Right atrium auricular region (tissue), 2 donors: ENCODE measurements around the gene GARNL3. TPM values are rescaled to one million over a fixed set of nuclear protein-coding genes. Genes with fewer than 3 reads are reported as not detected.

Source experiments
- DNase-seq: peaks from one replicate; pipeline ENCODE4 v3.0.0-alpha.2; 2019; ENCODE audit warnings: low spot score
- H3K27ac ChIP-seq, 2 donors: fragments of 200-600 bp; sonication (generic); 1 replicate in 1 of 2; 2 replicates in 1 of 2; pipeline ENCODE4 v1.5.1; 2016 to 2019
- H3K27me3 ChIP-seq, 2 donors: fragments of 200-600 bp; sonication (generic); one replicate each; pipeline versions ENCODE4 v1.5.1 to v1.6.0; 2017 to 2019
- H3K36me3 ChIP-seq: fragments of 200-600 bp; sonication (generic); one replicate; pipeline ENCODE4 v1.5.1; 2016
- H3K4me1 ChIP-seq, 2 donors: fragments of 200-600 bp; sonication (generic); one replicate each; pipeline versions ENCODE4 v1.5.1 to v1.6.0; 2017 to 2019
- H3K4me3 ChIP-seq, 2 donors: fragments of 200-600 bp; sonication (generic); 1 replicate in 1 of 2; 2 replicates in 1 of 2; pipeline ENCODE4 v1.5.1; 2017 to 2019; ENCODE audit warnings: mild to moderate bottlenecking in 1 of 2, moderate library complexity in 1 of 2
- H3K9me3 ChIP-seq, 2 donors: fragments of 200-600 bp; sonication (generic); one replicate each; pipeline ENCODE4 v1.5.1; 2019
- total RNA-seq, 2 donors: library from RNA; depleted of rRNA; stranded (reverse); fragments of >200 nt; gene quantifications; one replicate each; pipeline ENCODE4 v1.1.0, GENCODE V29; 2016
- TF ChIP-seq, protein P1 (sequence below), 2 donors: fragments of 200-600 bp; sonication (generic); IDR thresholded peaks; one replicate each; pipeline ENCODE4 v1.5.1; 2019; ENCODE audit warnings: antibody characterized with exemption in 2 of 2

The GARNL3 gene
- total RNA-seq, 2 donors from 2014 or later = 8.9 to 17.7 TPM

DNA sequence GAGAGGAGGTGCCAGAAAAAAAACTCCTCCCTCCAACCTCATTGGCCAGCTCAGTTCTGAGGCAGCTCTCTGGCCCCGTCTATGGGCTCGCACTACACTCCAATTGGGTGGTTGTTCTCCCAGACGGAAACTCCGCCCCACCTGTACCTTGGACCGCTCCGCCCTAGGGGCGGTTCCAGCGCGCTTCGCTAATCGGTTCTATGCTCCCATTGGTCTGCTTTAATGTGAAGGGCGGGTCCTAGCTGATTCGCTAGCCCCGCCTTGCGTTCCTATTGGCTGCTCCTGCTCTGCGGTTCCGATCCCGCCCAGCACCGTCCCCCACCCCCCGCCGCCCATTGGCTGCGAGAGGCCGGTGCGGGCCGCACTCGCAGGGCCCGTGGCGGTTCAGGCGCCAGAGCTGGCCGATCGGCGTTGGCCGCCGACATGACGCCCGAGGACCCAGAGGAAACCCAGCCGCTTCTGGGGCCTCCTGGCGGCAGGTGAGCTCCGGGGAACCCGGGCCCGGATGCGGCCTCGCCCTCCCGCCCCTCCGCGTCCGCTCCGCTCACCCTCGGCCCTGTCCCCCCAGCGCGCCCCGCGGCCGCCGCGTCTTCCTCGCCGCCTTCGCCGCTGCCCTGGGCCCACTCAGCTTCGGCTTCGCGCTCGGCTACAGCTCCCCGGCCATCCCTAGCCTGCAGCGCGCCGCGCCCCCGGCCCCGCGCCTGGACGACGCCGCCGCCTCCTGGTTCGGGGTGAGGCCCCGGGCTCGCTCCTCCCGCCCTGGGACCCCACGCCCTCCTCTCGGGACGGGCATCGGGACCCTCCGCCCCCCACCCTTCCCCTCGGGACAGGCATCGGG is 132.5 kb downstream of the GARNL3 start, which contains the start of gene SLC2A8:
SLC2A8 (plus strand) TSS at position 362 of the 838 bp plus-strand sequence; CDS start at position 424, 62 bp downstream.
- Histone ChIP-seq H3K36me3 (no peaks in the 10 kb centered on the region), H3K4me1 (peaks cover 0 to 22% of the 10 kb centered on the region in 2 donors), H3K27me3 (no peaks in the 10 kb centered on the region), H3K27ac (peak within 1 kb of the TSS; percentile 88 to 89), H3K9me3 (no peaks in the 10 kb centered on the region), H3K4me3 (peak within 1 kb of the TSS; percentile 66 to 96)
- TF ChIP-seq, protein P1, sequence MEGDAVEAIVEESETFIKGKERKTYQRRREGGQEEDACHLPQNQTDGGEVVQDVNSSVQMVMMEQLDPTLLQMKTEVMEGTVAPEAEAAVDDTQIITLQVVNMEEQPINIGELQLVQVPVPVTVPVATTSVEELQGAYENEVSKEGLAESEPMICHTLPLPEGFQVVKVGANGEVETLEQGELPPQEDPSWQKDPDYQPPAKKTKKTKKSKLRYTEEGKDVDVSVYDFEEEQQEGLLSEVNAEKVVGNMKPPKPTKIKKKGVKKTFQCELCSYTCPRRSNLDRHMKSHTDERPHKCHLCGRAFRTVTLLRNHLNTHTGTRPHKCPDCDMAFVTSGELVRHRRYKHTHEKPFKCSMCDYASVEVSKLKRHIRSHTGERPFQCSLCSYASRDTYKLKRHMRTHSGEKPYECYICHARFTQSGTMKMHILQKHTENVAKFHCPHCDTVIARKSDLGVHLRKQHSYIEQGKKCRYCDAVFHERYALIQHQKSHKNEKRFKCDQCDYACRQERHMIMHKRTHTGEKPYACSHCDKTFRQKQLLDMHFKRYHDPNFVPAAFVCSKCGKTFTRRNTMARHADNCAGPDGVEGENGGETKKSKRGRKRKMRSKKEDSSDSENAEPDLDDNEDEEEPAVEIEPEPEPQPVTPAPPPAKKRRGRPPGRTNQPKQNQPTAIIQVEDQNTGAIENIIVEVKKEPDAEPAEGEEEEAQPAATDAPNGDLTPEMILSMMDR (IDR thresholded peaks at IDR 0.05) = peak in 1 of 2 donors; percentile 35
- DNase-seq = peak; percentile 99

DNA sequence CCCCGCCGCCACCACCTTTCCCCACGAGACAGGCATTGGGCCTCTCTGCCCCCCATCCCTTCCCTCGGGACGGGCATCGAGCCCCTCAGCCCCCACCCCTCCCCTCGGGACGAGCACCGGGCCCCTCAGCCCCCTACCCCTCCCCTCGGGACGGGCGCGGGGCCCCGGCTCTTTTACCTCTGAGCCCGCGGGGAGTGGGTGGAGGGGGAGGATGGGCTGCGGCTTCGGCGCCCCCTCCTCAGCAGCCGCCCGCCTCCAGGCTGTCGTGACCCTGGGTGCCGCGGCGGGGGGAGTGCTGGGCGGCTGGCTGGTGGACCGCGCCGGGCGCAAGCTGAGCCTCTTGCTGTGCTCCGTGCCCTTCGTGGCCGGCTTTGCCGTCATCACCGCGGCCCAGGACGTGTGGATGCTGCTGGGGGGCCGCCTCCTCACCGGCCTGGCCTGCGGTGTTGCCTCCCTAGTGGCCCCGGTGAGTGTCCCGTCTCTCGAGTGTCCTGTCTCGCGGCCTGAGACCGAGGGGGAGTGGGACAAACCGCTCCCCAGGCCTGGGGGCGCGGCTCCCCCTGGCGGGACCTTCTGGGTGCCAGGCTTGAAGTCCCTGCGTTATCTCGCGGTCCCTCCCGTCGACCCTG is 133.2 kb downstream of the GARNL3 start:
- Histone ChIP-seq H3K36me3 (no peaks in the 10 kb centered on the region), H3K4me1 (peaks cover 0 to 22% of the 10 kb centered on the region in 2 donors), H3K27ac (peak overlapping the region; percentile 88 to 89), H3K9me3 (no peaks in the 10 kb centered on the region), H3K4me3 (peak overlapping the region; percentile 66 to 96), H3K27me3 (no peaks in the 10 kb centered on the region)
- DNase-seq = peak; percentile 61
- TF ChIP-seq, protein P1 (IDR thresholded peaks at IDR 0.05) = peak in 1 of 2 donors; percentile 70

DNA sequence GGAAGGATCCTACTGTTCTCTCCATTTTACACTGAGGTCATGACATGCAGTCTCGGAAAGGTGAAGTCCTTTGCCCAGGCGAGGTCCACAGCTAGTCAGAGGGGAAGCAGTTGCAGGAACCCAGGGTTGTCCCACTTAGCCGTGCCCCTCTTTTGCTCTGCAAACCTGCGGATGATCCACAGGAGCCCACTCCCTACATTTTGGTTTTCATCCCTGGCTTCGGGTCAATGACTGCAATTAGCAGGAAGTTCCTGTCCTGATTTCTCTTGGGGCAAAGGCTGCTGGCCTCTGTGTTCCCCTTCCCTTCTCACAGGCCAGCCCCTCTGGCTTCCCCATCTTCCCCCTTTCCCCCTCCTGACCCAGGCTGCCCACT is 133.7 kb downstream of the GARNL3 start:
- TF ChIP-seq, protein P1 (IDR thresholded peaks at IDR 0.05) = no peak
- Histone ChIP-seq H3K27ac (no peak overlapping the region), H3K36me3 (no peaks in the 10 kb centered on the region), H3K4me3 (peak overlapping the region; percentile 66 to 96), H3K27me3 (no peaks in the 10 kb centered on the region), H3K4me1 (peaks cover 0 to 22% of the 10 kb centered on the region in 2 donors), H3K9me3 (no peaks in the 10 kb centered on the region)
- DNase-seq = no peak

DNA sequence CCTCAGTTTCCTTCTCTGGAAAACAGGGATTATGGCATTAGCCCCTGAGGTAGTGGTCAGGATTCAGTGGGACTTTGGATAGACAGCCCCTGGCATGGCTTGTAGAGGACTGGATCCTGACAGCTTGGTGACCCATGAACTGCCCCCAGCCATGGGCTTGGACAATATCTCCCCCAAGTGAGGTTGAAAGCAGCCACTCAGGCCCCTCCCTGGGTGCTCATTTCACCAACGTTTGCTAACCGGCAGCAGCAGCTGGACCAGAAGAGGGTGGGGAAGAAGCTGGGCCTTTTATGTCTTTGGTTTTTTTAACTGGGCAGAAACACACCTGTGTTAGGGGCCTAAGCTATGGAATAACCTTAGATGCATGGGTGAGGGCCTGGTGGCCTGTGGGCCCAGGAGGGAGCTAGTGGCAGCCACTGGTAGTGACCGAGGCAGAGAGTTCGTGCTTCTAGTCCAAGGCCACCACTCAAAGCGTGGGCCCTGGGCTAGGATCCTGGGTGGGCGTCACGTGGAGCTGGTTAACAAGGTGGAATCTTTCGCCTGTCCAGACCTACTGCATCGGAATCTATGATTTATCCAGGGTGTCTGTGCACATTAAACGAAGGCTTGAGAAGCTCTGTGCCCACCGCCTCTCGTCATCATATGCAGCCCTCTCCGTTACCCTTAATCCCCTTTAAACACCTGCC is 134.3 kb downstream of the GARNL3 start:
- no peaks in the 10 kb centered on the region for H3K9me3 ChIP-seq
- no peak for DNase-seq
- H3K27me3 ChIP-seq = no peaks in the 10 kb centered on the region
- H3K4me1 ChIP-seq = peaks cover 0 to 22% of the 10 kb centered on the region in 2 donors
- peaks cover 5% of the 10 kb centered on the region for H3K36me3 ChIP-seq
- H3K4me3 ChIP-seq = no peak overlapping the region
- no peak overlapping the region for H3K27ac ChIP-seq
- TF ChIP-seq, protein P1 (IDR thresholded peaks at IDR 0.05) = no peak

DNA sequence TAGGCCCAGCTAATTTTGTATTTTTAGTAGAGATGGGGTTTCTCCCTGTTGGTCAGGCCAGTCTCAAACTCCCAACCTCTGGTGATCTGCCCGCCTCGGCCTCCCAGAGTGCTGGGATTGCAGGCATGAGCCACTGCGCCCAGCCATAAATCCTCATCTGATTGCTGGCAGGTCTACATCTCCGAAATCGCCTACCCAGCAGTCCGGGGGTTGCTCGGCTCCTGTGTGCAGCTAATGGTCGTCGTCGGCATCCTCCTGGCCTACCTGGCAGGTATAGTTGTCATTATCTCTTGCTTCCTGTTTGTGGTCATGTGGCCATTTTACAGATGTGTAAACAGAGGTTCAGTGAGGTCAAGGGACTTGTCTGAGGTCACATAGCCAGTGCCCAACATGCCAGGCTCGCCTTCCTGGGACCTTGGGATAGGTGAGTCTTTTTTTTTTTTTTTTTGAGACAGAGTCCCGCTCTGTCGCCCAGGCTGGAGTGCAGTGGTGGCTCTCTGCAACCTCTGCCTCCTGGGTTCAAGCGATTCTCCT is 135.2 kb downstream of the GARNL3 start:
- Histone ChIP-seq H3K9me3 (no peaks in the 10 kb centered on the region), H3K36me3 (peaks cover 11% of the 10 kb centered on the region), H3K4me1 (peaks cover 0 to 22% of the 10 kb centered on the region in 2 donors), H3K27ac (no peak overlapping the region), H3K27me3 (no peaks in the 10 kb centered on the region), H3K4me3 (no peak overlapping the region)
- no peak for DNase-seq
- TF ChIP-seq, protein P1 (IDR thresholded peaks at IDR 0.05) = no peak
